ENCODE measurements around the gene NOP58.

DNA sequence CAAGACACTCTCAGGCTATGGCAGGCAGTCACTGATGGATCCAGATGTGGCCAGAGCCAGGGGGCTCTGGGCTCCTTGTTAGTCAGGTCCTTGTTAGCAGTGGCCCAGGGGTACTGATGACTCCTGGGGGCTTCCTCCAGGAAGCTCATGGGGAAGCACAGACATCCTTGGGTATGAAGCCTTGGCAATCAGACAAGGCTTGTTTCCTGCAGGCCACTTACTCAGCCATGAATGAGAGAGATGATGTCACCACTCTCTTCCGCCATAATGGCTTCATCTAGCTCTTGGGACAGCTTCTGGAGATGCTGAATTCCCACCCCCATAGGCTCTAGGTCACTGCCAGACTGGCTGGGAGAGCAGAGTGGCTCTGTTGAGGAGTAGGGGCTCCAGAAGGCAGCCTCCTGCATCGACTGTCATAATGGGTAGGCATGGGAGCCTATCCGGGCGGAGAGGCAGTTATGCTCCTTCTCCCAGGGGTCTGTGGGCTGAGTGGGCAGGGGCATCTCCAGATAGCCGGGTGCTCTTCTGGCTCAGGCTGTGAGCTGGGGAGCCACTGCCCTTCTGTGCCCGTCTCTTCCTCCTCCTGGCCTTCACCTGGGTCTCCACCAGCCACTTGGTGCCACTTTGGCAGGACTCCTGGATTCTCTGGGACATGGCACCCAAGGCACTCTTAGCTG, 70.4 kb downstream of the NOP58 start:
- TF ChIP-seq, protein P1, sequence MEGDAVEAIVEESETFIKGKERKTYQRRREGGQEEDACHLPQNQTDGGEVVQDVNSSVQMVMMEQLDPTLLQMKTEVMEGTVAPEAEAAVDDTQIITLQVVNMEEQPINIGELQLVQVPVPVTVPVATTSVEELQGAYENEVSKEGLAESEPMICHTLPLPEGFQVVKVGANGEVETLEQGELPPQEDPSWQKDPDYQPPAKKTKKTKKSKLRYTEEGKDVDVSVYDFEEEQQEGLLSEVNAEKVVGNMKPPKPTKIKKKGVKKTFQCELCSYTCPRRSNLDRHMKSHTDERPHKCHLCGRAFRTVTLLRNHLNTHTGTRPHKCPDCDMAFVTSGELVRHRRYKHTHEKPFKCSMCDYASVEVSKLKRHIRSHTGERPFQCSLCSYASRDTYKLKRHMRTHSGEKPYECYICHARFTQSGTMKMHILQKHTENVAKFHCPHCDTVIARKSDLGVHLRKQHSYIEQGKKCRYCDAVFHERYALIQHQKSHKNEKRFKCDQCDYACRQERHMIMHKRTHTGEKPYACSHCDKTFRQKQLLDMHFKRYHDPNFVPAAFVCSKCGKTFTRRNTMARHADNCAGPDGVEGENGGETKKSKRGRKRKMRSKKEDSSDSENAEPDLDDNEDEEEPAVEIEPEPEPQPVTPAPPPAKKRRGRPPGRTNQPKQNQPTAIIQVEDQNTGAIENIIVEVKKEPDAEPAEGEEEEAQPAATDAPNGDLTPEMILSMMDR (IDR thresholded peaks at IDR 0.05): no peak
- no peak for TF ChIP-seq POLR2A (IDR thresholded peaks at IDR 0.05)

Measured in uterus (tissue), 2 donors.